Activated CD8-positive, alpha-beta memory T cell treated with anti-CD3 and anti-CD28 coated beads for 1 hour (primary cell): ENCODE measurements around the gene ICAM3.
"Not testable (repeated sequence)": the region's sequence is repeated elsewhere in the genome, so short reads cannot be mapped to it uniquely, and the experiment has no call there.

Source experiments
- DNase-seq, 2 donors: peaks; one replicate each; pipeline ENCODE4 v3.0.0-alpha.2; 2020; ENCODE audit warnings: low read depth in 1 of 2; ENCODE audit errors: extremely low read depth in 1 of 2

ICAM3 gene

GRCh38 chr19:10346509-10346908 lies 7.1 kb upstream of the ICAM3 start:
- DNase-seq, result no peak

- DNase-seq, result no peak
Observed at GRCh38 chr19:10344780-10345179, 5.4 kb upstream of the ICAM3 start.

GRCh38 chr19:10343495-10343894 lies 4.1 kb upstream of the ICAM3 start:
- DNase-seq, result no peak

- DNase-seq, result no peak
Observed at GRCh38 chr19:10339977-10340376, 553 bp upstream of the ICAM3 start.

- DNase-seq, result no peak
Observed at GRCh38 chr19:10338940-10339339, 484 bp downstream of the ICAM3 start.

- not testable (repeated sequence) for DNase-seq
Observed at GRCh38 chr19:10336725-10337124, 2.7 kb downstream of the ICAM3 start.

- no peak for DNase-seq
Observed at GRCh38 chr19:10335352-10335985, 4.0 kb downstream of the ICAM3 start.

GRCh38 chr19:10334588-10335351 lies 4.7 kb downstream of the ICAM3 start:
- DNase-seq, result no peak

GRCh38 chr19:10333758-10334587 lies 5.5 kb downstream of the ICAM3 start:
- DNase-seq, result no peak

GRCh38 chr19:10332965-10333757 lies 6.3 kb downstream of the ICAM3 start, which contains the start of gene RAVER1:
Gene RAVER1, minus strand, starts transcription at chr19:10333529. Its CDS starts 22 bp downstream, at chr19:10333507.
- DNase-seq, result peak; percentile 96

- DNase-seq, result no peak
Observed at GRCh38 chr19:10332158-10332964, 7.1 kb downstream of the ICAM3 start.

- DNase-seq, result no peak
Observed at GRCh38 chr19:10329555-10329954, 9.9 kb downstream of the ICAM3 start.

- no peak for DNase-seq
Observed at GRCh38 chr19:10328558-10329429, 10.6 kb downstream of the ICAM3 start.

GRCh38 chr19:10327793-10328192 lies 11.6 kb downstream of the ICAM3 start:
- no peak for DNase-seq

GRCh38 chr19:10325732-10326131 lies 13.7 kb downstream of the ICAM3 start:
- DNase-seq, result no peak

GRCh38 chr19:10321874-10322835 lies 17.3 kb downstream of the ICAM3 start:
- no peak for DNase-seq

GRCh38 chr19:10321417-10321797 lies 18.0 kb downstream of the ICAM3 start:
- DNase-seq, result no peak
